Subcutaneous adipose tissue (tissue), 4 donors: ENCODE data around the gene OBSCN. TPM values are rescaled to one million over a fixed set of nuclear protein-coding genes. Genes with fewer than 3 reads are reported as not detected.

Source experiments
- CTCF ChIP-seq: fragments of 450-650 bp; IDR thresholded peaks from one replicate; pipeline ENCODE4 v1.5.1; 2016; ENCODE audit warnings: low read depth, mild to moderate bottlenecking, control low read depth, antibody characterized with exemption, moderate library complexity
- total RNA-seq, 4 donors: library from RNA; depleted of rRNA; stranded (reverse); fragments of >200 nt; gene quantifications; one replicate each; pipeline ENCODE4 v1.1.0, GENCODE V29; 2016

The OBSCN gene
- total RNA-seq, 4 donors from 2014 or later: 4.1 to 4.9 (median 4.7) TPM

GRCh38 chr1:228350831-228351781 is 143.3 kb downstream of the OBSCN start:
- no peak for TF ChIP-seq CTCF

GRCh38 chr1:228351850-228352249 is 144.0 kb downstream of the OBSCN start:
- TF ChIP-seq CTCF: no peak

- no peak for TF ChIP-seq CTCF
Measured at GRCh38 chr1:228352677-228353481, 145.0 kb downstream of the OBSCN start.

GRCh38 chr1:228353601-228354371 is 145.9 kb downstream of the OBSCN start:
- TF ChIP-seq CTCF: no peak

- TF ChIP-seq CTCF: no peak
Measured at GRCh38 chr1:228354390-228355320, 146.8 kb downstream of the OBSCN start.

GRCh38 chr1:228356897-228357680 is 149.2 kb downstream of the OBSCN start:
- TF ChIP-seq CTCF: no peak
